Stimulated activated CD8-positive, alpha-beta memory T cell treated with anti-CD3 and anti-CD28 coated beads, Interleukin-15, amount 100 ng/mL, for 48 hours (primary cell): ENCODE measurements around the gene IKZF2.

Experiments used
- DNase-seq, 2 donors: peaks; one replicate each; pipeline ENCODE4 v3.0.0-alpha.2; 2020; ENCODE audit warnings: low read depth in 2 of 2

Gene IKZF2

DNA sequence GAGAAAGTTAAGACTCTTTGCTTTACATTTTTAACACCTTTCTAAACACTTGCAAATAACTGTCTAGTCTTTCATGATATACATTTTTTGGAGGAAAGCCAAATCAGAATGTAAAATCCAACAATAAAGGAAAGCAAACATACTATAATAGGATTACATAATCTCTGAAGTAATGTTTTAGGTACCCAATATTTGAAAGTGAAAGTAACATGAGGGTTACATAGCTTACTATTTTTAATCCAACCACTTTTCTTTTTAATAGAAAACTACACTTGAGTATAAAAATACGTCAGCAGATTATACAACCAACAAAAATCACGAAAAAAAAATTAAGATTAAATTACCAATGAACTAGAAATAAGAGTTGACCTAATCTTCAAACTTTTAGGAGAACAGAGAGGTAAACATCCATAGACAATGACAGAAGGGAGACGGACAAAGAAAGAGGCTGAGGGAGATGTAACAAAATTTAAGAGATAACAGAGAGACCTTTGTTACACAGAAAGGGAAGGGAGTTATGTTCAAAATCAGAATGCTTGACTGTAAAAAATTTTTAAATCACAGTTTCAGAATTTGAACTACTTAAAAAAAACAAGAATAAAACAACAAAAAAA lies 150.0 kb downstream of the IKZF2 start:
- DNase-seq: no peak

GRCh38 chr2:212998626-212999359 lies 152.6 kb downstream of the IKZF2 start:
- no peak for DNase-seq

DNA sequence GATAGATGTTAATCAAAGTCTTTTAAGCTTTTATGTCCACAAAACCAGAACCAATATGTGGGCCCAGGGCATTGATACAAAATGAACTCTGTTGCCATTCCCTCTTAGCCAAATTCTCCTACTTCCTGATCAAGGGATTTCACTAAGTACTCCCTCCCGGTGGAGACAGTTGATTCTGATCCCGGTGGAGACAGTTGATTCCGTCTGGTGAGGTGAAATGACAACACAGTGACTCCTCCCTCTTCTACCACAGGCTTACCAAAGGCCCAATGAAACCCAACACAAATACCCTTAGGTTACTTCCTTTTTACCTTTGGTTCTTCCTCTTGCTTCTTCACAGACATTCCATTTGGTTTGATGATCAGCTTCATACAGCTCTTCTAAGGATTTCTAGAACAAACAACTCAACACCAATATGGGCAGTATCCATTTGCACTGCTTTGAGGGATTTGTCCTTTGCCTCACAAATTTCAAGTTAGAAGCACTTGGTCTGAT lies 153.8 kb downstream of the IKZF2 start:
- DNase-seq: no peak

GRCh38 chr2:212995920-212996319 lies 155.5 kb downstream of the IKZF2 start:
- DNase-seq: no peak

GRCh38 chr2:212994976-212995375 lies 156.4 kb downstream of the IKZF2 start:
- DNase-seq: no peak

GRCh38 chr2:212991120-212991519 lies 160.3 kb downstream of the IKZF2 start:
- DNase-seq: no peak

DNA sequence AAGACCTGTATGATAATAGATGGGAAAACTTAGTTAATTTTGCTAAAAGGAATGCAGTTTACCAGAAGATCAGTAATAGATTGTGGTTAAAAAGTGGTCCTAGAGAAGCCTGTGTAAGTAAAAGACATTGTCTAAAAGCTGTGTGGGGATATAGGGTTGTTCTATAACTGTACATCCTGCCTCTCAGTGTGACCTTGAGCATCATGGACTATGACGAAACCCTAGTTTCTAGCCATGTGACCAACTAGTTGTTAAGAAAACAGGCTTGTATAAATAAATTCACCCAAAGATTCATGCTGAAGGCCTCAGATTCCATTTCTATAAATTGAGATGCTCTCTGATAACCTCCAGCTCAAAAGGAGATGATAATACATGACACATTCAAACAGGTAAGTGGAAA lies 160.7 kb downstream of the IKZF2 start:
- no peak for DNase-seq

GRCh38 chr2:212987492-212987891 lies 163.9 kb downstream of the IKZF2 start:
- no peak for DNase-seq

DNA sequence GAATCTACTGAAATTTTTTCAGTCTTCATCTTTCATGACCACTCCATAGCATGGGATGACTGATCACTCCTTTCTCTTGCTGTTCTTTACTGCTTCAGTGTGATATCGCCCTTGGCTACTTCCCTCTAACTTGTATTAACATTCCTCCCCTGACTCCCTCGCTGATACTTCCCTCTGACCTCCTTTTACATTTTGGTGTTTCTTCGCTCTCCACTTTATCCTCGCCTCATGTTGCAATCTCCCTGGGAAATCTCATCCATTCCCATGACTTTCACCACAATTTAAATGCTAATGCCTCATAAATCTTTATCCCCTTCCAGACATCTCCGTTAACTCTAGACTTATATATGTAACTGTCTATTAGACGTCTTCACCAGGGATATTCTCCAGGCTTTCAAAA lies 167.3 kb downstream of the IKZF2 start:
- no peak for DNase-seq

DNA sequence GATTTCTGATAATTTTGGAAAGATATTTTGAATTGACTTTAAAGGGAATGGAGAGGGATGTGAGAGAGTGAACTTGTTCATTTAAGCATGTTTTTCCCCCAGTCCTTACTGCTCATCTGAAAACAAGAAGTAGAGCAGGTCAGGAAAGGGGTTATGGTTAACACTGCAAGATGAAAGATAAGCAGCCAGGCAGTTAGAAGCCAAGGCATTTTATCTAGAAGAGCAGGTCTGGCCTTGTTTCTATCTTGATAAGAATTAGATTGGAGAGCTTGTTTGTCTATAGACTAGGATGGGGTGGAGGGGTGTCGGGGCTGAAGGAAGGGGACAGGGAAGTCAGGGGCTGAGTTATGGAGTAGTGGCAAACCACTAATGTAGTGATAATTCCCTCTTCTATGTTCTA lies 171.6 kb downstream of the IKZF2 start:
- no peak for DNase-seq

DNA sequence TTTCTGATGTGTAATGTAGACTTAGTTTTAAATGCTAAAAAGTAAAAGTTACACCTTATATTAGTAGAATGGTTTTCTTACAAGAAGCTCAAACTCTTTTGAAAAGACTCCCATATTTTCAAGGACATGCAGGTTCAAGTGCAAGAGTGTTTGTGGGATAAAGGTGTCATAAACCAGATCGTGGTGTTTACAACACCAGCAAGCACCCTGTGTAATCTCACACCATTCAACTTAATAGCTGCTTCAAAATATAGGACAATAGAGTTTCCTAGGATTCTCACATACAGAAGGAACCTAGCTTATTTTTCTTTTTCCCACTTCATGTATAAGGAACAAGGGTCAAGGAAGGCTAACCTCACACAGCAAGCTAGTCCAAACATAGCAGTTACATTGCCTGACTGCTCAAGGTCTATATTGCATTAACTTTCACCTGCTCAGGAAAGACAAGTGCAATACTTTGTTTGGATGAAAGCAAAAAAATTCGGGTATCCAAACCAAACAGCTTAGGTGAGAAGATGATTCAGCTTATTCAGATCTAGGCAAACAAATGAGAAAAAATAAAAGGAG lies 172.3 kb downstream of the IKZF2 start:
- no peak for DNase-seq

- DNase-seq: no peak
Measured at GRCh38 chr2:212977152-212977551, 174.3 kb downstream of the IKZF2 start.

- DNase-seq: no peak
Measured at GRCh38 chr2:212975333-212975732, 176.1 kb downstream of the IKZF2 start.

GRCh38 chr2:212974692-212975091 lies 176.7 kb downstream of the IKZF2 start:
- DNase-seq: no peak

GRCh38 chr2:212973347-212973746 lies 178.1 kb downstream of the IKZF2 start:
- no peak for DNase-seq

DNA sequence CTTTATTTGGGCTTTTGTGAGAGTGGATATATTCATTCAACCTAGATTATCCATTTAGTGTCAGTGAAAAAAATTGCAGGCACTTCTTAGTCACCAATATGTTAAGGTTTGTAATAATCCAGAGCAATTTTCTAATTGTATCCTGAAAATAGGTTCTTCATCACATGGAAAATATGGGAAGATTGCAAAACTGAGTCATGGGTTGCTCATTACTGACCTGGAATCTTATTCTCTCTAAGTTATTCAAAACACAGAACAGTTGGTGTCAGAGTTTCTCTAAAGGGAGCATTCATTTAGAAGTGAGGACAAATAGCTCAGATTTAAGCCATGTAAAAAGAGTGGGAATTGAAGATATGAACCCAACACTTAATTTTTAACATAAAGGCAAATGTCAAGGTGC lies 181.3 kb downstream of the IKZF2 start:
- DNase-seq: no peak

GRCh38 chr2:212968284-212969081 lies 182.9 kb downstream of the IKZF2 start:
- no peak for DNase-seq

- DNase-seq: no peak
Measured at GRCh38 chr2:212966884-212967283, 184.5 kb downstream of the IKZF2 start.

DNA sequence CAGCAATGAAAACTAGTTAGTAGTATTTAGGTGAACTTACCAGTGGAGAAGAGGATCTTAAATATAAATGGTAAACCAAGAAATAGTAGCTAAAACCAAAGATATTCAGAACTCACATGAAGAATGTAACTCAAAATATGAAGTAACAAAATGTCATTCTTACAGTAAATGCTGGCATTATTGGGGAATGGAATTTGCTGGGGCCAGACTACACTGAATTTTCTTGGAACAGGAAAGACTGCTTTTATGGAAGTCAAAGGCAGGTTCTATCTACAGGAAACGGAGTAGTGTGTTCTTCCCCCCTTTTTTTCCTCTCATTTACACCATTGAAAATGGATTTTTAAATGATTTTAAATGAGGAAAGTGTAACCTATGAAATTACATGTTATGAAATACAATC lies 188.7 kb downstream of the IKZF2 start:
- DNase-seq: no peak

DNA sequence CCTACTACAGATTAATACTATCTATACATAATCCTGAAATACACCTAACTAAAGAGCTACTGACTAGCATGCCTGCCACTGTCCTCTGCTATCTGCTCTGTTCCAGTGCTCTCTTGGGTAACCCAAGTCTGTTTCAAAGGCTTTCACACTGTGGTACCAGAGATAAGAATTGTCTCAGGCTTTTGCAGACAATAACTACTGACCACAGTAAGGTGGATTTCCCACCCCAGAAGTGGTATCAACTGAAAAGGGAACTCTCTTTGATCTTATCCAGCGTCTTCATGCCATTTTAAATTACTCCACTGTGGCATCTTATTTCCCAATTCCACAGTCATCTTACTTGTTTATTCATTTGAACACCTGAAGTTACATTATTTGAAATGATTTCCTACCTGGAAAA lies 190.2 kb downstream of the IKZF2 start:
- no peak for DNase-seq

DNA sequence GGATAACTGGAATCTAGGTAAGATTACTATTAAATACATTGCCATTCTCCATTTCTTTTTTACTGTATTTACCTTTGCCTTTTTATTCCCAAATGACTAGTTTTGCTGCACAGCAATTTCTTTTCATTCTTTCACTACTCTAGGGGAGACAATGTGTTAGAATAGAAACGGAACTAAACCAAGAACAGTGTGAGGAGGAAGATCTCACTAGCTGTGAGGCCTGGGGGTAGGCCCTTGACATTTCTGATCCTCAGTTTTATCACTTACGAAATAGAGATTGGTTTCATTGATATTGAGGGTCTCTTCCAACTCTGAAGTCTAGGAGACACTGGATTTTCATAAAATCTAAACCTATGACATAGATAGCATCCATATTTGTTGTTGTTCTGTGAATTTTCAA lies 191.1 kb downstream of the IKZF2 start:
- no peak for DNase-seq

GRCh38 chr2:212959471-212960117 lies 191.8 kb downstream of the IKZF2 start:
- DNase-seq: no peak
